H9 (cell line): Measurements from ENCODE around the gene OR6Y1. TPM values are rescaled to one million over a fixed set of nuclear protein-coding genes. Genes with fewer than 3 reads are reported as not detected.

Source experiments
- DNase-seq: peaks from one replicate; pipeline ENCODE4 v3.0.0-alpha.2; 2017
- H2AFZ ChIP-seq: one replicate; pipeline ENCODE4 v1.6.1; 2013; ENCODE audit warnings: mild to moderate bottlenecking, low read length, control low read depth, moderate library complexity
- H2AK5ac ChIP-seq: 2 replicates; pipeline ENCODE4 v1.6.1; 2013; ENCODE audit warnings: low read length, control low read depth, mixed read lengths; ENCODE audit not compliant: insufficient read length
- H2BK120ac ChIP-seq: one replicate; pipeline ENCODE4 v1.6.1; 2013; ENCODE audit warnings: low read depth, mild to moderate bottlenecking, low read length, control low read depth, inconsistent platforms; ENCODE audit not compliant: poor library complexity, severe bottlenecking
- H2BK12ac ChIP-seq: 2 replicates; pipeline ENCODE4 v1.6.1; 2013; ENCODE audit warnings: low read length, control low read depth, mixed read lengths, low read depth; ENCODE audit not compliant: insufficient read length
- H2BK15ac ChIP-seq: 2 replicates; pipeline ENCODE4 v1.6.1; 2013; ENCODE audit warnings: low read depth, low read length, control low read depth
- H2BK20ac ChIP-seq: one replicate; pipeline ENCODE4 v1.6.1; 2013; ENCODE audit warnings: low read depth, mild to moderate bottlenecking, low read length, control low read depth, inconsistent platforms; ENCODE audit not compliant: poor library complexity, severe bottlenecking
- H2BK5ac ChIP-seq: 2 replicates; pipeline ENCODE4 v1.6.1; 2013; ENCODE audit warnings: low read length, control low read depth, mixed read lengths; ENCODE audit not compliant: insufficient read length
- H3K14ac ChIP-seq: 2 replicates; pipeline ENCODE4 v1.6.1; 2013; ENCODE audit warnings: low read length, control low read depth; ENCODE audit not compliant: insufficient read depth
- H3K18ac ChIP-seq: 2 replicates; pipeline ENCODE4 v1.6.1; 2013; ENCODE audit warnings: low read depth, mild to moderate bottlenecking, mixed read lengths, low read length, control low read depth; ENCODE audit not compliant: insufficient read length
- H3K23ac ChIP-seq: 2 replicates; pipeline ENCODE4 v1.6.1; 2013; ENCODE audit warnings: low read length, control low read depth, mixed read lengths, low read depth; ENCODE audit not compliant: insufficient read length
- H3K23me2 ChIP-seq: 2 replicates; pipeline ENCODE4 v1.6.1; 2013; ENCODE audit warnings: low read depth, mild to moderate bottlenecking, mixed read lengths, low read length, control low read depth; ENCODE audit not compliant: insufficient read length, poor library complexity, severe bottlenecking
- H3K27ac ChIP-seq: 2 replicates; pipeline ENCODE4 v1.5.1; 2013; ENCODE audit warnings: low read length, control low read depth, mixed read lengths, low read depth; ENCODE audit not compliant: insufficient read length
- H3K27me3 ChIP-seq: 2 replicates; pipeline ENCODE4 v1.6.1; 2013; ENCODE audit warnings: low read length, control low read depth, inconsistent platforms; ENCODE audit not compliant: insufficient read depth
- H3K4ac ChIP-seq: 2 replicates; pipeline ENCODE4 v1.6.1; 2013; ENCODE audit warnings: low read depth, mild to moderate bottlenecking, control low read depth, inconsistent platforms, low read length, moderate library complexity
- H3K4me1 ChIP-seq: 2 replicates; pipeline ENCODE4 v1.6.1; 2013; ENCODE audit warnings: low read length, control low read depth, inconsistent platforms; ENCODE audit not compliant: insufficient read depth
- H3K4me2 ChIP-seq: 2 replicates; pipeline ENCODE4 v1.6.1; 2013; ENCODE audit warnings: low read length, control low read depth, mixed read lengths; ENCODE audit not compliant: insufficient read length, insufficient read depth
- H3K56ac ChIP-seq: 2 replicates; pipeline ENCODE4 v1.6.1; 2013; ENCODE audit warnings: low read depth, mild to moderate bottlenecking, mixed read lengths, low read length, control low read depth; ENCODE audit not compliant: insufficient read length
- H3K79me1 ChIP-seq: 2 replicates; pipeline ENCODE4 v1.6.1; 2013; ENCODE audit warnings: low read depth, mild to moderate bottlenecking, moderate library complexity, low read length, control low read depth, inconsistent platforms; ENCODE audit not compliant: insufficient read depth, poor library complexity, severe bottlenecking
- H3K79me2 ChIP-seq: 2 replicates; pipeline ENCODE4 v1.6.1; 2013; ENCODE audit warnings: low read length, control low read depth, inconsistent platforms; ENCODE audit not compliant: insufficient read depth
- H3K9ac ChIP-seq: 2 replicates; pipeline ENCODE4 v1.6.1; 2013; ENCODE audit warnings: low read length, control low read depth, mixed read lengths; ENCODE audit not compliant: insufficient read length; ENCODE audit errors: extremely low read depth
- H3K9me3 ChIP-seq: one replicate; pipeline ENCODE4 v1.6.1; 2013; ENCODE audit warnings: low read depth, low read length, inconsistent platforms; ENCODE audit not compliant: control insufficient read depth
- H3T11ph ChIP-seq: one replicate; pipeline ENCODE4 v1.6.1; 2013; ENCODE audit warnings: mild to moderate bottlenecking, low read length, control low read depth, inconsistent platforms
- H4K20me1 ChIP-seq: one replicate; pipeline ENCODE4 v1.6.1; 2013; ENCODE audit not compliant: control insufficient read depth, insufficient read length, insufficient read depth
- H4K5ac ChIP-seq: 2 replicates; pipeline ENCODE4 v1.6.1; 2013; ENCODE audit warnings: low read depth, mild to moderate bottlenecking, mixed read lengths, low read length, control low read depth; ENCODE audit not compliant: insufficient read length
- H4K8ac ChIP-seq: replicated peaks from 2 replicates; pipeline ENCODE4 v1.6.1; 2013; ENCODE audit warnings: low read length, control low read depth, mixed read lengths, low read depth; ENCODE audit not compliant: insufficient read length
- H4K91ac ChIP-seq: 2 replicates; pipeline ENCODE4 v1.6.1; 2013; ENCODE audit warnings: low read depth, mild to moderate bottlenecking, moderate library complexity, mixed read lengths, low read length, control low read depth; ENCODE audit not compliant: insufficient read length
- H3K27ac Mint-ChIP-seq, 3 experiments: 2 replicates in 2 of 3; 3 replicates in 1 of 3; pipeline ENCODE4 v1.8.0; 2020 to 2021; ENCODE audit warnings: mixed read lengths in 3 of 3, mild to moderate bottlenecking in 1 of 3, moderate library complexity in 1 of 3
- H3K27me3 Mint-ChIP-seq: 2 replicates; pipeline ENCODE4 v1.8.0; 2021; ENCODE audit warnings: low read depth, mild to moderate bottlenecking, moderate library complexity, mixed read lengths
- H3K36me3 Mint-ChIP-seq, 3 experiments: 2 replicates in 2 of 3; 3 replicates in 1 of 3; pipeline ENCODE4 v1.8.0; 2020 to 2021; ENCODE audit warnings: low read depth in 3 of 3, mixed read lengths in 3 of 3; ENCODE audit not compliant: insufficient read depth in 1 of 3
- H3K4me1 Mint-ChIP-seq, 2 experiments: 2 replicates each; pipeline ENCODE4 v1.8.0; 2020; ENCODE audit warnings: mixed read lengths in 2 of 2
- H3K4me3 Mint-ChIP-seq, 2 experiments: 2 replicates in 1 of 2; 3 replicates in 1 of 2; pipeline ENCODE4 v1.8.0; 2020 to 2021; ENCODE audit warnings: mild to moderate bottlenecking in 2 of 2, mixed read lengths in 2 of 2, moderate library complexity in 1 of 2
- H3K9me3 Mint-ChIP-seq, 2 experiments: 2 replicates in 1 of 2; 3 replicates in 1 of 2; pipeline ENCODE4 v1.8.0; 2020; ENCODE audit warnings: mild to moderate bottlenecking in 2 of 2, mixed read lengths in 2 of 2, moderate library complexity in 1 of 2
- WGBS: extraction: QIAGEN DNeasy Blood & Tissue Kit; methylation state at CpG from one replicate; pipeline ENCODE4 v1.1.7; 2013; ENCODE audit warnings: missing lambda C conversion rate, low lambda C conversion rate, mixed read lengths; ENCODE audit not compliant: insufficient read length; ENCODE audit errors: extremely low coverage; 5-methylcytosine and 5-hydroxymethylcytosine counted together
- total RNA-seq: library from RNA; stranded (reverse); gene quantifications from 2 replicates; pipeline ENCODE4 v1.2.1, GENCODE V29; 2021
- TF ChIP-seq, protein P1 (sequence below): fragments of 200-600 bp; sonication (generic); conservative IDR thresholded peaks from 3 replicates; pipeline ENCODE4 v1.8.0; 2021; ENCODE audit warnings: antibody characterized with exemption, mild to moderate bottlenecking

OR6Y1 gene
- total RNA-seq, 1 experiment from 2014 or later = not detected

DNA sequence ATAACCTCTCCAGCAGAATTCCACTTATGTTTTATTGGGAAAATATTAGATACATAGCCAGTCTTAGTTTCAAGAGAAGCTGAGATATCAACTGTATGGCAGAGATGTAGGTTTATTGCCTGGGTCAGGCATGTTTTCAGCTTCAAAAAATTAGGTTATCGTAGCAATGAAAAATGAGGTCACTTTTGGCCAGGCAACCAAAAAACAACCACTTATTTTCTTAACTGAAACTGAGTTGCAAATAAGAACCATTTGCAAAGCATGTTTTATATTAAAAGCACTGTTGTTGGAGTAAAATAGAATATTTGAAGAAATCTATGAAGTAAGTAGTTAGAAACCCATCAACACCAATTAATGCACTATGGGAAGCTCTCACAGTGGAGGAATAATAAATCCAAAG is 5.5 kb upstream of the OR6Y1 start:
- Histone ChIP-seq H2BK5ac (no peak overlapping the region), H2BK20ac (no peak overlapping the region), H3K23ac (no peak overlapping the region), H4K20me1 (no peaks in the 10 kb centered on the region), H3K27ac (no peak overlapping the region), H3K4me1 (no peaks in the 10 kb centered on the region), H3K9ac (no peak overlapping the region), H4K91ac (no peak overlapping the region), H2AFZ (no peak overlapping the region), H4K8ac (no peak overlapping the region), H3K27me3 (no peaks in the 10 kb centered on the region), H2BK120ac (no peak overlapping the region), H3K56ac (no peak overlapping the region), H3K14ac (no peak overlapping the region), H3K4me2 (no peak overlapping the region), H3K79me1 (no peaks in the 10 kb centered on the region), H2AK5ac (no peak overlapping the region), H3K9me3 (no peaks in the 10 kb centered on the region), H3K23me2 (no peaks in the 10 kb centered on the region), H4K5ac (no peak overlapping the region), H2BK15ac (no peak overlapping the region), H3K79me2 (no peaks in the 10 kb centered on the region), H2BK12ac (no peak overlapping the region), H3K18ac (no peak overlapping the region), H3T11ph (no peak overlapping the region), H3K4ac (no peak overlapping the region)
- DNase-seq = no peak
- WGBS = no CpG with 5 or more reads among the region's 1 CpG
- no peaks in the 10 kb centered on the region for H3K36me3 Mint-ChIP-seq
- H3K9me3 Mint-ChIP-seq = no peaks in the 10 kb centered on the region
- H3K27me3 Mint-ChIP-seq = no peaks in the 10 kb centered on the region
- no peak overlapping the region for H3K27ac Mint-ChIP-seq
- H3K4me1 Mint-ChIP-seq = no peaks in the 10 kb centered on the region
- no peak overlapping the region for H3K4me3 Mint-ChIP-seq
- TF ChIP-seq, protein P1, sequence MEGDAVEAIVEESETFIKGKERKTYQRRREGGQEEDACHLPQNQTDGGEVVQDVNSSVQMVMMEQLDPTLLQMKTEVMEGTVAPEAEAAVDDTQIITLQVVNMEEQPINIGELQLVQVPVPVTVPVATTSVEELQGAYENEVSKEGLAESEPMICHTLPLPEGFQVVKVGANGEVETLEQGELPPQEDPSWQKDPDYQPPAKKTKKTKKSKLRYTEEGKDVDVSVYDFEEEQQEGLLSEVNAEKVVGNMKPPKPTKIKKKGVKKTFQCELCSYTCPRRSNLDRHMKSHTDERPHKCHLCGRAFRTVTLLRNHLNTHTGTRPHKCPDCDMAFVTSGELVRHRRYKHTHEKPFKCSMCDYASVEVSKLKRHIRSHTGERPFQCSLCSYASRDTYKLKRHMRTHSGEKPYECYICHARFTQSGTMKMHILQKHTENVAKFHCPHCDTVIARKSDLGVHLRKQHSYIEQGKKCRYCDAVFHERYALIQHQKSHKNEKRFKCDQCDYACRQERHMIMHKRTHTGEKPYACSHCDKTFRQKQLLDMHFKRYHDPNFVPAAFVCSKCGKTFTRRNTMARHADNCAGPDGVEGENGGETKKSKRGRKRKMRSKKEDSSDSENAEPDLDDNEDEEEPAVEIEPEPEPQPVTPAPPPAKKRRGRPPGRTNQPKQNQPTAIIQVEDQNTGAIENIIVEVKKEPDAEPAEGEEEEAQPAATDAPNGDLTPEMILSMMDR = no peak
